ENCODE results near the gene SCNM1. TPM values are rescaled to one million over a fixed set of nuclear protein-coding genes. Genes with fewer than 3 reads are reported as not detected.
A peak's percentile ranks its signal among the peaks of the same experiment; 100 is the strongest.
"Not testable (repeated sequence)": the region's sequence is repeated elsewhere in the genome, so short reads cannot be mapped to it uniquely, and the experiment has no call there.

The SCNM1 gene
- total RNA-seq, 2 donors from 2014 or later: 26.5 to 27.0 TPM

DNA sequence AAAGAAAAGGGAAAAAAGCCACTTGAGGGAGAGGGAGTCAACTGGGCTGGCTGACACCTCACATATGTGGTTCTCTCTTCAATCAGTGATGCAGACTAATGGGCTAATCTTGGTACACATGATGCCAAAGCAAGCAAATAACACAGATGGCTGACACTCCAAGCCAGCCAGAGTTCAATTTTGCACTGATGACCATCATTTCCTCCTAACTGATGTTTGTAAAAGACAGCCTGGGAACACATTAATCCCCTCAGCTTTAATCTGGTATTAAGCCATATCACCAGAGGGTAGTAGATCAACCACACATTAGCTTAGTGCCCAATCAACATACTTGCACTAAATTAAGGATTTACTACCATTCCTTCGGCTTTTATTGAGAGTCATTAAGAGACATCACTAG, 21.3 kb downstream of the SCNM1 start:
- no peak for DNase-seq (ENCODE audit: low spot score)
- intact Hi-C loops (cut with DNase I): no loop called here

GRCh38 chr1:151188667-151189066, 22.7 kb downstream of the SCNM1 start:
- intact Hi-C loops (cut with DNase I); DNase-seq (ENCODE audit: low spot score): not testable (repeated sequence)

GRCh38 chr1:151189637-151190445, 23.9 kb downstream of the SCNM1 start, which contains the start of gene VPS72:
VPS72 (minus strand) TSS chr1:151190197; CDS start chr1:151190121, 76 bp downstream.
- DNase-seq (ENCODE audit: low spot score): peak; percentile 95
- intact Hi-C loops (cut with DNase I): no loop called here

DNA sequence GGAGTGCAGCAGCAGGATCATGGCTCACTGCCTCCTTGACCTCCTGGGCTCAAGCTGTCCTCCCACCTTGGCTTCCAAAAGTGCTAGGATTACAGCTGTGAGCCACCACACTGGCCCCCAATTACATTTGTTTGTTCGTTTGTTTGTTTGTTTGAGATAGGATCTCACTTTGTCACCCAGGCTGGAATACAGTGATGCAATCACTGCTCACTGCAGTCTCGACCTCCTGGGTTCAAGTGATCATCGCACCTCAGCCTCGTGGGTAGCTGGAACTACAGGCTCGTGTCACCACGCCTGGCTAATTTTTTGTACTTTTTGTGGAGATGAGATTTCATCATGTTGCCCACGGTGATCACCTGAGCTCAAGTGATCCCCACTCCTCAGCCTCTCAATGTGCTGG, 26.1 kb downstream of the SCNM1 start:
- intact Hi-C loops (cut with DNase I): no loop called here
- no peak for DNase-seq (ENCODE audit: low spot score)

DNA sequence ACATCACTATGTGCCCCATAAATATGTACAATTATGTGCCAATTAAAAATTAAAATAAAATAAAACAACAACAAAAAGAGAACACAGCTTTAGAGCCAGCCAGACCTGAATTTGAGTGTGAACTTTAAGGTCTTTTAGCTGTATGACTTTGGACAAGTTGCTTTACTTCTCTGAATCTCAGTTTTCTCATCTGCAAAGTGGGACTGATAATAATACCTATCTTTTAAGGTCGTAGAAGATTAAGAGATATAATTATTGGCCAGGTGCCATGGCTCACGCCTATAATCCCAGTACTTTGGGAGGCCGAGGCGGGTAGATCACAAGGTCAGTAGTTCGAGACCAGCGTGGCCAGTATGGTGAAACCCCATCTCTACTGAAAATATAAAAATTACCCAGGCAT, 27.4 kb downstream of the SCNM1 start:
- intact Hi-C loops (cut with DNase I): no loop called here
- DNase-seq (ENCODE audit: low spot score): no peak

- no peak for DNase-seq (ENCODE audit: low spot score)
- intact Hi-C loops (cut with DNase I): no loop called here
Measured at GRCh38 chr1:151193856-151194255, 27.9 kb downstream of the SCNM1 start.

- DNase-seq (ENCODE audit: low spot score): not testable (repeated sequence)
- intact Hi-C loops (cut with DNase I): loop anchor here (5.0 kb wide), 1 partner anchor 57 kb away; the partner anchor contains the start of gene PSMD4 (in 2 of the 2)
Measured at GRCh38 chr1:151194894-151195594, 29.1 kb downstream of the SCNM1 start.

- DNase-seq (ENCODE audit: low spot score): no peak
- intact Hi-C loops (cut with DNase I): loop anchor here (5.0 kb wide), 1 partner anchor 56 kb away; the partner anchor contains the start of gene PSMD4 (in 2 of the 2)
Measured at GRCh38 chr1:151196292-151196800, 30.4 kb downstream of the SCNM1 start.

DNA sequence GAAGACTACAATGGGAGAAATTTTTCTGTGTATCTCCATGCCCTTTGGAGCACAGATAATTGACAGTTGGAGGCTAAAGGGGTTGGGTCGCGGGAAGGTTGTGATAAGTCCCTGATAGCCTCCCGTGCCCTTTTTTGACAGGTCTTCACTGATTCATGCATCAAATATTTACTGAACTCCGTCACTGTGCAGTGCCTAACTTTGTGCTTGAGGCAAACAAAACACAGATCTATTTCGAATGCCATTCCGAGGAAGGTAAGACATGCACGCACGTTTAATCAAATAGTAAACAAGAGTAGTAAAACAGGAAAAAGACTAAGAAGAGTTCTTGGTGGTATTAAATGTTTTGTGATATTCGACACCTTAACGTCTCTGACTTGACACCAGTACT, 31.9 kb downstream of the SCNM1 start:
- no peak for DNase-seq (ENCODE audit: low spot score)
- intact Hi-C loops (cut with DNase I): loop anchor here (5.0 kb wide), 1 partner anchor 54 kb away; the partner anchor contains the start of gene PSMD4 (in 2 of the 2)

DNA sequence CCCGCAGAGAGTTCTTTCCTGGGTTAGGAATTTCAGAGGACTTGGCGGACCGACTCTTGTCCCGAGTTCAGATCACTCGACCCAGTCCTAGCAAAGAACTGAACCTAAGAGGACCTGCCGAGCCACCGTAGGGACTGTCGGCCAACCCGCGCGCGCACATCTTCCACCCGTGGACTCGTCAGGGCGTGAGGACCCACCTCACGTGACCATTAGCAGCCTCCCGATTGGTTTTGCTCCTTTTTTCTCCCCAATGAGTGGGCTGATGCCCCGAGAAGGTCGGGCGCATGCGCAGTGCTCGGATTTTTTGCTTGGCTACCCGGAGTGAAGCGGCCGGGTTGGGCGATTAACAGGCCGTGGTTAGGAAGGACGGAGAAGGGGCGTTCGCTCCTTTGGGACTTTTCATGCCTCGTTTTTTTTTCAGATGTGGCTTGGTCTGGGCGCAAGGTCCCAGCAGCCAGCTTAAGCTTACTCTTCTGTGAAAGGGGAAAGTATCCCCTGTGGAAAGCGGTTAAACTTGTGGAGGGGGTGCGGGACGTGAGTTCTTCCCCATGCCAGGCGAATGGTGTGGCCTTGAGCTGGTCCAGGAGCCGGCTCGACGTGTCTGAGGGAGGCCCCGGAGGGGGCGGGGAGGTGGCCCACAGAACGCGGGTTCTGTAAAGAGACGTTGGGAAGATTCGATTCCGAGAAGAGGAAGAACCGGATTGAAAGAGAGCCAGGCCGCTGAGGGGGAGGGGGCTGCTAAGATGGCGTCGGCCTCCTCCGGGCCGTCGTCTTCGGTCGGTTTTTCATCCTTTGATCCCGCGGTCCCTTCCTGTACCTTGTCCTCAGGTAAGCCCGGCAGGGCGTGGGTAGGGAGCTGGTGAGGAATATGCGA, 32.5 kb downstream of the SCNM1 start, which contains the start of gene PIP5K1A:
TSS of gene PIP5K1A (plus strand) at position 299 of the 874 bp plus-strand sequence. CDS start at position 744, 445 bp downstream.
- peak; percentile 100 for DNase-seq (ENCODE audit: low spot score)
- intact Hi-C loops (cut with DNase I): loop anchor here (5.0 kb wide), 1 partner anchor 54 kb away; the partner anchor contains the start of gene PSMD4 (in 2 of the 2)

GRCh38 chr1:151199873-151200581, 34.1 kb downstream of the SCNM1 start:
- DNase-seq (ENCODE audit: low spot score): no peak
- intact Hi-C loops (cut with DNase I): loop anchor here (5.0 kb wide), 1 partner anchor 52 kb away; the partner anchor contains the start of gene PSMD4 (in 2 of the 2)

DNA sequence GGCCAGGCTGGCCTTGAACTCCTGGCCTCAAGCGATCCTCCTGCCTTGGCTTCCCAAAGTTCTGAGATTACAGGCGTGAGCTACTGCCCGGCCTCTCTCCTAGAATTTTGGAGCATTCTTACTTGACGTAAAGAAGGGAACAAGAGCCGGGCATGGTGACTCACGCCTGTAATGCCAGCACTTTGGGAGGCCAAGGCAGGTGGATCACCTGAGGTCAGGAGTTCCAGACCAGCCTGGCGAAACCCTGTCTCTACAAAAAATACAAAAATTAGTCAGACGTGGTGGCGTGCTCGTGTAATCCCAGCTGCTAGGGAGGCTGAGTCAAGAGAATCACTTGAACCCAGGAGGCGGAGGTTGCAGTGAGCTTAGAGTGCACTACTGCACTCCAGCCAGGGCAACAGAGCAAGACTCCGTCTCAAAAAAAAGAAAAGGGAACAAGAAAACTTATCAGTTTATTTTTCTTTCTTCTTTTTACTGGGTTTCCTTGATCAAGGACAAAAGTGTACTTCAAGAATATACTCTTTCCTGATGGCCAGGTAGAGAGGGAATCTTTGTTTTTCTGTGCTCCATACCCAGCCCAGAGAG, 39.5 kb downstream of the SCNM1 start:
- intact Hi-C loops (cut with DNase I); DNase-seq (ENCODE audit: low spot score): not testable (repeated sequence)

GRCh38 chr1:151210830-151211229, 44.9 kb downstream of the SCNM1 start:
- intact Hi-C loops (cut with DNase I): loop anchor here in 1 of 2 donors (5.0 kb wide), 1 partner anchor 36 kb away; no protein-coding TSS in a partner anchor

GRCh38 chr1:151211972-151212705, 46.2 kb downstream of the SCNM1 start:
- no peak for DNase-seq (ENCODE audit: low spot score)
- intact Hi-C loops (cut with DNase I): loop anchor here in 1 of 2 donors (5.0 kb wide), 1 partner anchor 35 kb away; no protein-coding TSS in a partner anchor

More at GRCh38 chr1:151210830-151211229, 44.9 kb downstream of the SCNM1 start:
- DNase-seq (ENCODE audit: low spot score): no peak

DNA sequence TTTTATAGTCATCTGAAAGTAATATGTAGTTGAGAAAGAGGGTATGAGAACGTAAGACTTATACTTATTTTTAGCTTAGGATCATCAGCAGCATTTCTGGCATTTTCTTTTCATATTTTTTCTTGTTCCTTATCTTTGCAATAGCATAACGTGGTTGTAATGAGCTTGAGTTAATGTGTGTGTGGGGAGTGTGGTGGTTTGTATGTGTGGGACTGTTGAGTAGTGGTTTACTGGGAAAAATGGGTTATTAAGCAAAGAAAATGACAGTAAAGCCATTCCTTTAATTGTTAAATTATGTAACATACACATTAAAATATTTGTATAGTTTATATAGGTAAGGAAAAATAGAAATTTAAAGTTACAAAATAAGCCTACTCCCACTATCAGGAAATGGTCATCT, 47.6 kb downstream of the SCNM1 start:
- intact Hi-C loops (cut with DNase I): loop anchor here in 1 of 2 donors (5.0 kb wide), 1 partner anchor 34 kb away; no protein-coding TSS in a partner anchor
- DNase-seq (ENCODE audit: low spot score): no peak

All from posterior vena cava (tissue), 2 donors.